Muscle of leg (tissue), 16 donors: Measurements from ENCODE around the gene NFIA. TPM values are rescaled to one million over a fixed set of nuclear protein-coding genes. Genes with fewer than 3 reads are reported as not detected.

Experiments used
- DNase-seq: peaks from one replicate; pipeline ENCODE4 v3.0.0; 2013
- H3K27ac ChIP-seq: one replicate; pipeline ENCODE4 v1.5.1; 2013; ENCODE audit warnings: mild to moderate bottlenecking, low read length, control low read depth
- H3K27me3 ChIP-seq: one replicate; pipeline ENCODE4 v1.6.1; 2013; ENCODE audit warnings: low read length; ENCODE audit not compliant: control insufficient read depth, insufficient read depth
- H3K36me3 ChIP-seq: one replicate; pipeline ENCODE4 v1.6.1; 2013; ENCODE audit warnings: low read length; ENCODE audit not compliant: control insufficient read depth, insufficient read depth
- H3K4me1 ChIP-seq: one replicate; pipeline ENCODE4 v1.6.1; 2013; ENCODE audit warnings: low read length; ENCODE audit not compliant: control insufficient read depth, insufficient read depth
- H3K4me3 ChIP-seq: one replicate; pipeline ENCODE4 v1.5.1; 2013; ENCODE audit warnings: low read length, control low read depth
- H3K9me3 ChIP-seq: replicated peaks from 2 replicates; pipeline ENCODE4 v1.6.1; 2013; ENCODE audit warnings: low read depth, low read length; ENCODE audit not compliant: control insufficient read depth
- WGBS: methylation state at CpG from one replicate; pipeline ENCODE4 v1.1.5; 2013; ENCODE audit warnings: missing lambda C conversion rate; ENCODE audit not compliant: insufficient coverage; 5-methylcytosine and 5-hydroxymethylcytosine counted together
- long read RNA-seq, 11 donors: transcript quantifications; one replicate each; lab custom pipeline, GENCODE V29; 2026
- polyA plus RNA-seq, 8 donors: library from polyadenylated mRNA; unstranded; fragments of 120-200 nt; gene quantifications; one replicate each; pipeline versions ENCODE4 v1.2.1 to v1.2.3, GENCODE V29; 2013; ENCODE audit warnings: inconsistent platforms in 1 of 8, low replicate concordance in 1 of 8; ENCODE audit not compliant: insufficient read length in 8 of 8, insufficient read depth in 1 of 8
- total RNA-seq: library from RNA; stranded (reverse); fragments of 120-200 nt; gene quantifications from one replicate; pipeline ENCODE4 v1.2.4, GENCODE V29; 2013

NFIA gene
- total RNA-seq (40.8 TPM), polyA plus RNA-seq (10 to 100 TPM; 21.6 to 41.0 (median 29.4) TPM)
- long read RNA-seq, donor 1, full-length matches to known transcripts, result 3 of 14 reads
- long read RNA-seq, donor 1, partial matches to known transcripts, result 11 of 14 reads
- long read RNA-seq, donor 1, other reads (novel, unspliced or antisense), result 0 of 14 reads
- long read RNA-seq, donor 2, full-length matches to known transcripts, result 1 of 1 reads
- long read RNA-seq, donor 2, partial matches to known transcripts, result 0 of 1 reads
- long read RNA-seq, donor 2, other reads (novel, unspliced or antisense), result 0 of 1 reads
- long read RNA-seq, donor 3, partial matches to known transcripts, result 28 of 29 reads
- long read RNA-seq, donor 3, other reads (novel, unspliced or antisense), result 0 of 29 reads
- long read RNA-seq, donor 4, full-length matches to known transcripts, result 2 of 2 reads
- long read RNA-seq, donor 4, partial matches to known transcripts, result 0 of 2 reads
- long read RNA-seq, donor 4, other reads (novel, unspliced or antisense), result 0 of 2 reads
- long read RNA-seq, donor 5, full-length matches to known transcripts, result 9 of 74 reads
- long read RNA-seq, donor 5, partial matches to known transcripts, result 54 of 74 reads
- long read RNA-seq, donor 5, other reads (novel, unspliced or antisense), result 11 of 74 reads
- long read RNA-seq, donor 6, partial matches to known transcripts, result 29 of 29 reads
- long read RNA-seq, donor 6, other reads (novel, unspliced or antisense), result 0 of 29 reads
- long read RNA-seq, donor 7, full-length matches to known transcripts, result 4 of 39 reads
- long read RNA-seq, donor 7, partial matches to known transcripts, result 35 of 39 reads
- long read RNA-seq, donor 7, other reads (novel, unspliced or antisense), result 0 of 39 reads
- long read RNA-seq, donor 8, full-length matches to known transcripts, result 2 of 27 reads
- long read RNA-seq, donor 8, partial matches to known transcripts, result 25 of 27 reads
- long read RNA-seq, donor 8, other reads (novel, unspliced or antisense), result 0 of 27 reads
- long read RNA-seq, donor 9, full-length matches to known transcripts, result 2 of 2 reads
- long read RNA-seq, donor 9, partial matches to known transcripts, result 0 of 2 reads
- long read RNA-seq, donor 9, other reads (novel, unspliced or antisense), result 0 of 2 reads
- long read RNA-seq, donor 10, full-length matches to known transcripts, result 10 of 10 reads
- long read RNA-seq, donor 10, partial matches to known transcripts, result 0 of 10 reads
- long read RNA-seq, donor 10, other reads (novel, unspliced or antisense), result 0 of 10 reads
- long read RNA-seq, donor 11, full-length matches to known transcripts, result 2 of 2 reads
- long read RNA-seq, donor 11, partial matches to known transcripts, result 0 of 2 reads
- long read RNA-seq, donor 11, other reads (novel, unspliced or antisense), result 0 of 2 reads

GRCh38 chr1:61082311-61083012, at the start of gene NFIA:
NFIA (plus strand) TSS chr1:61082561.
- 0% methylated on average over 17 of the region's 73 CpGs for WGBS
- Histone ChIP-seq H3K27me3 (no peaks in the 10 kb centered on the region), H3K27ac (peak within 1 kb of the TSS; percentile 97), H3K4me1 (peaks cover 29% of the 10 kb centered on the region), H3K9me3 (no peaks in the 10 kb centered on the region), H3K36me3 (no peaks in the 10 kb centered on the region), H3K4me3 (peak within 1 kb of the TSS; percentile 83)
- peak; percentile 89 for DNase-seq

- Histone ChIP-seq H3K4me3 (no peak overlapping the region), H3K36me3 (no peaks in the 10 kb centered on the region), H3K27ac (no peak overlapping the region), H3K27me3 (no peaks in the 10 kb centered on the region), H3K4me1 (no peaks in the 10 kb centered on the region), H3K9me3 (no peaks in the 10 kb centered on the region)
- no peak for DNase-seq
These were observed 46.5 kb upstream of the NFIA start for GRCh38 chr1:61035880-61036279.

GRCh38 chr1:61042466-61043009, 39.8 kb upstream of the NFIA start:
- DNase-seq, result no peak
- Histone ChIP-seq H3K27me3 (no peaks in the 10 kb centered on the region), H3K9me3 (no peaks in the 10 kb centered on the region), H3K4me3 (peak overlapping the region; percentile 56), H3K36me3 (no peaks in the 10 kb centered on the region), H3K4me1 (peaks cover 10% of the 10 kb centered on the region), H3K27ac (no peak overlapping the region)
- 4% methylated on average over 9 of the region's 17 CpGs for WGBS

- peak overlapping the region; percentile 56 for H3K4me3 ChIP-seq
- no peaks in the 10 kb centered on the region for H3K27me3 ChIP-seq
- H3K4me1 ChIP-seq, result peaks cover 10% of the 10 kb centered on the region
- 3% methylated on average over 85 of the region's 85 CpGs for WGBS
- peak overlapping the region; percentile 73 for H3K27ac ChIP-seq
- peak; percentile 92 for DNase-seq
- no peaks in the 10 kb centered on the region for H3K36me3 ChIP-seq
- no peaks in the 10 kb centered on the region for H3K9me3 ChIP-seq
These were observed 39.1 kb upstream of the NFIA start for GRCh38 chr1:61043010-61043820.

GRCh38 chr1:61046434-61046833, 35.9 kb upstream of the NFIA start:
- no peak overlapping the region for H3K27ac ChIP-seq
- H3K4me1 ChIP-seq, result peaks cover 18% of the 10 kb centered on the region
- no peaks in the 10 kb centered on the region for H3K9me3 ChIP-seq
- no peaks in the 10 kb centered on the region for H3K36me3 ChIP-seq
- DNase-seq, result no peak
- no CpG with 5 or more reads among the region's 3 CpGs for WGBS
- H3K4me3 ChIP-seq, result no peak overlapping the region
- peaks cover 2% of the 10 kb centered on the region for H3K27me3 ChIP-seq

GRCh38 chr1:61047061-61047460, 35.3 kb upstream of the NFIA start:
- Histone ChIP-seq H3K4me3 (no peak overlapping the region), H3K4me1 (peaks cover 19% of the 10 kb centered on the region), H3K36me3 (no peaks in the 10 kb centered on the region), H3K27ac (no peak overlapping the region), H3K27me3 (peaks cover 2% of the 10 kb centered on the region), H3K9me3 (no peaks in the 10 kb centered on the region)
- no CpG with 5 or more reads among the region's 3 CpGs for WGBS
- no peak for DNase-seq

- Histone ChIP-seq H3K4me3 (peak overlapping the region; percentile 86), H3K9me3 (no peaks in the 10 kb centered on the region), H3K27ac (peak overlapping the region; percentile 96), H3K27me3 (peaks cover 5% of the 10 kb centered on the region), H3K4me1 (peaks cover 32% of the 10 kb centered on the region), H3K36me3 (no peaks in the 10 kb centered on the region)
- under 1% methylated on average over 48 of the region's 48 CpGs for WGBS
- peak; percentile 98 for DNase-seq
These were observed 32.4 kb upstream of the NFIA start for GRCh38 chr1:61049850-61050540.
